ENCODE measurements around the gene RFXAP.

GRCh38 chr13:36783890-36784289 lies 35.1 kb upstream of the RFXAP start:
- TF ChIP-seq CTCF (conservative IDR thresholded peaks at IDR 0.05; ENCODE audit: low read length), result no peak
- no peak for TF ChIP-seq EZH2phosphoT487 (IDR thresholded peaks at IDR 0.05; ENCODE audit: borderline replicate concordance, low read depth, low read length)
